GM23338 (cell line): ENCODE measurements around the gene PRSS48.

Source experiments
- POLR2AphosphoS5 ChIP-seq: IDR thresholded peaks from 2 replicates; pipeline ENCODE4 v1.6.1; 2016; ENCODE audit warnings: antibody characterized with exemption, low read depth
- TF ChIP-seq, protein P1 (sequence below), 2 experiments: fragments of 200-600 bp in 1 of 2; sonication (generic) in 1 of 2; conservative IDR thresholded peaks; 2 replicates each; pipeline versions ENCODE4 v1.5.1 to v1.6.1; 2016 to 2017; ENCODE audit warnings: antibody characterized with exemption in 2 of 2, low read depth in 2 of 2, mild to moderate bottlenecking in 2 of 2, moderate library complexity in 1 of 2
- TF ChIP-seq, protein P2 (sequence below): IDR thresholded peaks from one replicate; pipeline ENCODE4 v1.6.1; 2018; ENCODE audit warnings: antibody characterized with exemption; ENCODE audit not compliant: unreplicated experiment

DNA sequence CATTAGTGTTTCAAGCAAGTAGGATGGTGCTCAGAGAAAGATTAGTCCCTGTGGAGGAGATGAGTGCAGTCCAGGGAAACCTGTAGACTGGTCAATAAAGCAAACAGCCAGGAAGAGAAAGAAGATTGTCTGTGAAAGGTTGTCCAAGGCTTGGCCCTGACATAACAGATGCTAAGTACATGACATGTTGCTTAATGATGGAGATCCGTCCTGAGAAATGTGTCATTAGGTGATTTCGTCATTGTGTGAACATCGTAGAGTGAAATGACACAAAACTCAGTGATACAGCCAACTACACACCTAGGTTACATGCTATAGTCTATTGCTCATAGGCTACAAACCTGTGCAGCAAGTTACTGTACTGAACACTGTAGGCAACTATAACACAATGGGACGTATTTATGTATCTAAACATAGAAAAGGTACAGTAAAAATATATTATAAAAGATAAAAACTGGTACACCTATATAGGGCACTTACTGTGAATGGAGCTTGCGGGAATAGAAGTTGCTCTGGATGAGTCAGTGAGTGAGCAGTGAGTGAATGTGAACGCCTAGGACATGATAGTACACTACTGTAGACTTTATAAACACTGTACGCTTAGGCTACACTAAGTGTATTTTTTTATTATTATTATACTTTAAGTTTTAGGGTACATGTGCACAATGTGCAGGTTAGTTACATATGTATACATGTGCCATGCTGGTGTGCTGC, 9.0 kb upstream of the PRSS48 start:
- TF ChIP-seq, protein P1, sequence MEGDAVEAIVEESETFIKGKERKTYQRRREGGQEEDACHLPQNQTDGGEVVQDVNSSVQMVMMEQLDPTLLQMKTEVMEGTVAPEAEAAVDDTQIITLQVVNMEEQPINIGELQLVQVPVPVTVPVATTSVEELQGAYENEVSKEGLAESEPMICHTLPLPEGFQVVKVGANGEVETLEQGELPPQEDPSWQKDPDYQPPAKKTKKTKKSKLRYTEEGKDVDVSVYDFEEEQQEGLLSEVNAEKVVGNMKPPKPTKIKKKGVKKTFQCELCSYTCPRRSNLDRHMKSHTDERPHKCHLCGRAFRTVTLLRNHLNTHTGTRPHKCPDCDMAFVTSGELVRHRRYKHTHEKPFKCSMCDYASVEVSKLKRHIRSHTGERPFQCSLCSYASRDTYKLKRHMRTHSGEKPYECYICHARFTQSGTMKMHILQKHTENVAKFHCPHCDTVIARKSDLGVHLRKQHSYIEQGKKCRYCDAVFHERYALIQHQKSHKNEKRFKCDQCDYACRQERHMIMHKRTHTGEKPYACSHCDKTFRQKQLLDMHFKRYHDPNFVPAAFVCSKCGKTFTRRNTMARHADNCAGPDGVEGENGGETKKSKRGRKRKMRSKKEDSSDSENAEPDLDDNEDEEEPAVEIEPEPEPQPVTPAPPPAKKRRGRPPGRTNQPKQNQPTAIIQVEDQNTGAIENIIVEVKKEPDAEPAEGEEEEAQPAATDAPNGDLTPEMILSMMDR (conservative IDR thresholded peaks at IDR 0.05; ENCODE audit: low read depth in 2 of 2): no peak
- TF ChIP-seq, protein P2, sequence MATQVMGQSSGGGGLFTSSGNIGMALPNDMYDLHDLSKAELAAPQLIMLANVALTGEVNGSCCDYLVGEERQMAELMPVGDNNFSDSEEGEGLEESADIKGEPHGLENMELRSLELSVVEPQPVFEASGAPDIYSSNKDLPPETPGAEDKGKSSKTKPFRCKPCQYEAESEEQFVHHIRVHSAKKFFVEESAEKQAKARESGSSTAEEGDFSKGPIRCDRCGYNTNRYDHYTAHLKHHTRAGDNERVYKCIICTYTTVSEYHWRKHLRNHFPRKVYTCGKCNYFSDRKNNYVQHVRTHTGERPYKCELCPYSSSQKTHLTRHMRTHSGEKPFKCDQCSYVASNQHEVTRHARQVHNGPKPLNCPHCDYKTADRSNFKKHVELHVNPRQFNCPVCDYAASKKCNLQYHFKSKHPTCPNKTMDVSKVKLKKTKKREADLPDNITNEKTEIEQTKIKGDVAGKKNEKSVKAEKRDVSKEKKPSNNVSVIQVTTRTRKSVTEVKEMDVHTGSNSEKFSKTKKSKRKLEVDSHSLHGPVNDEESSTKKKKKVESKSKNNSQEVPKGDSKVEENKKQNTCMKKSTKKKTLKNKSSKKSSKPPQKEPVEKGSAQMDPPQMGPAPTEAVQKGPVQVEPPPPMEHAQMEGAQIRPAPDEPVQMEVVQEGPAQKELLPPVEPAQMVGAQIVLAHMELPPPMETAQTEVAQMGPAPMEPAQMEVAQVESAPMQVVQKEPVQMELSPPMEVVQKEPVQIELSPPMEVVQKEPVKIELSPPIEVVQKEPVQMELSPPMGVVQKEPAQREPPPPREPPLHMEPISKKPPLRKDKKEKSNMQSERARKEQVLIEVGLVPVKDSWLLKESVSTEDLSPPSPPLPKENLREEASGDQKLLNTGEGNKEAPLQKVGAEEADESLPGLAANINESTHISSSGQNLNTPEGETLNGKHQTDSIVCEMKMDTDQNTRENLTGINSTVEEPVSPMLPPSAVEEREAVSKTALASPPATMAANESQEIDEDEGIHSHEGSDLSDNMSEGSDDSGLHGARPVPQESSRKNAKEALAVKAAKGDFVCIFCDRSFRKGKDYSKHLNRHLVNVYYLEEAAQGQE: no peak
- no peak for TF ChIP-seq POLR2AphosphoS5
